Measurements from ENCODE around the gene KCTD15. TPM values are rescaled to one million over a fixed set of nuclear protein-coding genes. Genes with fewer than 3 reads are reported as not detected.

KCTD15 gene
- total RNA-seq, 1 donor from 2014 or later, result 53.2 TPM

DNA sequence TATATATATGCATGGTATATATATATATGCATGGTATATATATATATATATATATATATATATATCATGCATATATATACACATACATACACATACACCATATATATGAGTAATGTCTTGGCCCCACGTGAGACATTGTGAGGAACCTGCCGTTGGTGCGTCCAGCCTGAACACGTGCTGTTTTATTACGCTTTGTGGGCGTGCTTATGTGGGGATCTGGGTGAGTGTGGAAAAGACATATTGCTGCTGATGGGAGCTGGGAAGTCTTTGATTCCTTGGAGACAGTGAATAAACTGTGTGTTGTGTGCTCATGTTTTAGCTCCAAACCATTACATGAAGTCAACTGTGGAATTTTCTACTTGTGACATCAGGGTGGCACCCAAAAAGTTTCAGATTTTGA is 28.9 kb downstream of the KCTD15 start:
- Mint-ChIP-seq H3K27me3 (peaks cover 16% of the 10 kb centered on the region), H3K4me3 (no peak overlapping the region), H3K36me3 (no peaks in the 10 kb centered on the region), H3K9me3 (no peaks in the 10 kb centered on the region), H3K4me1 (ENCODE audit: unreplicated experiment) (no peaks in the 10 kb centered on the region), H3K27ac (no peak overlapping the region)
- TF ChIP-seq, protein P1, sequence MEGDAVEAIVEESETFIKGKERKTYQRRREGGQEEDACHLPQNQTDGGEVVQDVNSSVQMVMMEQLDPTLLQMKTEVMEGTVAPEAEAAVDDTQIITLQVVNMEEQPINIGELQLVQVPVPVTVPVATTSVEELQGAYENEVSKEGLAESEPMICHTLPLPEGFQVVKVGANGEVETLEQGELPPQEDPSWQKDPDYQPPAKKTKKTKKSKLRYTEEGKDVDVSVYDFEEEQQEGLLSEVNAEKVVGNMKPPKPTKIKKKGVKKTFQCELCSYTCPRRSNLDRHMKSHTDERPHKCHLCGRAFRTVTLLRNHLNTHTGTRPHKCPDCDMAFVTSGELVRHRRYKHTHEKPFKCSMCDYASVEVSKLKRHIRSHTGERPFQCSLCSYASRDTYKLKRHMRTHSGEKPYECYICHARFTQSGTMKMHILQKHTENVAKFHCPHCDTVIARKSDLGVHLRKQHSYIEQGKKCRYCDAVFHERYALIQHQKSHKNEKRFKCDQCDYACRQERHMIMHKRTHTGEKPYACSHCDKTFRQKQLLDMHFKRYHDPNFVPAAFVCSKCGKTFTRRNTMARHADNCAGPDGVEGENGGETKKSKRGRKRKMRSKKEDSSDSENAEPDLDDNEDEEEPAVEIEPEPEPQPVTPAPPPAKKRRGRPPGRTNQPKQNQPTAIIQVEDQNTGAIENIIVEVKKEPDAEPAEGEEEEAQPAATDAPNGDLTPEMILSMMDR (conservative IDR thresholded peaks at IDR 0.05), result no peak
- DNase-seq (ENCODE audit: extremely low spot score, unreplicated experiment), result no peak

DNA sequence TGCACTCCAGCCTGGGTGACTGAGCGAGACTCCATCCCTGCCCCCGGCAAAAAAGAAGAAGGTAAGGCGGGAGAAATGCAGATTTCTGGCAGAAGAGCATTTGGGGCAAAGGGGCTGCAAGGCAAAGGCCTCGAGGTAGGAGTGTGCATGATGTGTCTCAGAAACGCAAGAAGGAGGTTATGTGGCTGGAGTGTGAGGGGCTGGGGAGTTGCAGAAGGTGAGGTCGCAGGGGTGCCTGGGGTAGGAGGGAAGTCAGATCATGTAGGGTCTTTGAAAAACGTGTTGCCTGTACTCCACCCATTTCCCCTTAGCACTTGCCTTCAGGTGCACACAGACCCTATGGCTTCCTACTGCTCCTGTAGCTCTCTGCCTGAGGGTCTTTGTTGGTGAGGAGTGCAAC is 29.9 kb downstream of the KCTD15 start:
- no peaks in the 10 kb centered on the region for H3K36me3 Mint-ChIP-seq
- no peaks in the 10 kb centered on the region for H3K4me1 Mint-ChIP-seq (ENCODE audit: unreplicated experiment)
- peaks cover 16% of the 10 kb centered on the region for H3K27me3 Mint-ChIP-seq
- H3K27ac Mint-ChIP-seq, result no peak overlapping the region
- TF ChIP-seq, protein P1 (conservative IDR thresholded peaks at IDR 0.05), result no peak
- no peaks in the 10 kb centered on the region for H3K9me3 Mint-ChIP-seq
- no peak overlapping the region for H3K4me3 Mint-ChIP-seq
- peak; percentile 34 for DNase-seq (ENCODE audit: extremely low spot score, unreplicated experiment)

DNA sequence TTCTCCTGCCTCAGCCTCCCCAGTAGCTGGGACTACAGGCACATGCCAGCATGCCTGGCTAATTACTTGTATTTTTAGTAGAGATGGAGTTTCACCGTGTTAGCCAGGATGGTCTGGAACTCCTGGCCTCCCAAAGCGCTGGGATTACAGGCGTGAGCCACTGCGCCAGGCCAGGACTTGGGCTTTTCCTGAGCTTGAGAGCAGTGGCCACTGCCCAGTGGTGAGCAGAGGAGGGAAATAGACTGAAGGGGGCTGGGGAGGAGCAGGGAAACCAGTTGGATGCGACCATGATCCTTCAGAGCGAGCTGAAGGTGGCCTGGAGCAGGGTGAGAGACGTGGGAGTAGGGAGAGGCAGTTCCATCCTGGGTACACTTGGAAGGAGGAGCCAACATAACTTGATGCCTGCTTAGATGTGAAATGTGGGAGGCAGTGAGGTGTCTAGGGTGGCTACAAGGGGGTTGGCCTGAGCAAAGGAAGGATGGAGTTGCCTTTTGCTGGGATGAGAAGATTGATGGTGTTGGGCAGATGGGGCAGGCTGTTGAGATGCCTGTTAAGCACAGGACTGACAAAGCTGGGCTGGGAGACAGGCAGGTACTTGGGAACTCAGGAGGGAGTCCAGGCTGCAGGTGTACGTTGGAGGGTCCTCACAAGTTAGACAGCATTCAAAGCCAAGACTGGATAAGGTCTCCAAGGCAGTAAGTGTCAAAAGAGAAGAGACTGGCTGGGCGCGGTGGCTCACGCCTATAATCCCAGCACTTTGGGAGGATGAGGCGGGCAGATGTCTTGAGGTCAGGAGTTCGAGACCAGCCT is 31.8 kb downstream of the KCTD15 start:
- DNase-seq (ENCODE audit: extremely low spot score, unreplicated experiment), result peak; percentile 49
- H3K4me1 Mint-ChIP-seq (ENCODE audit: unreplicated experiment), result no peaks in the 10 kb centered on the region
- H3K4me3 Mint-ChIP-seq, result no peak overlapping the region
- no peaks in the 10 kb centered on the region for H3K9me3 Mint-ChIP-seq
- peaks cover 6% of the 10 kb centered on the region for H3K27me3 Mint-ChIP-seq
- TF ChIP-seq, protein P1 (conservative IDR thresholded peaks at IDR 0.05), result no peak
- no peaks in the 10 kb centered on the region for H3K36me3 Mint-ChIP-seq
- no peak overlapping the region for H3K27ac Mint-ChIP-seq

DNA sequence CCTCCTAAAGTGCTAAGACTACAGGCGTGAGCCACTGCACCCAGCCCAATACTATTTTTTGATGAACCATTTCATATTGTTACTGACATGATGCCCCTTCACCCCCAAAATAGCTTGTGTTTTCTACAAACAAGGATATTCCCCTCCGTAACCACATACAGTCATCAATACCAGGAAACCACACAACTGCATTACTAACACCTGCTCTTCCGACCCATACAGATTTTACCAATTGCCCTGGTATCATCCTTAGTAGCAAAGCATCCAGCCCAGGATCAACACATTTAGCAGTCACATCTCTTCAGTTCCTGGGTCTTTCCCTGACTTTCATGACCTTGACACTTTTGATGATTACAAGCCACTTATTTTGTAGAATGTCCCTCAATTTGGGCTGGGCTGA is 33.6 kb downstream of the KCTD15 start:
- peaks cover 6% of the 10 kb centered on the region for H3K27me3 Mint-ChIP-seq
- no peaks in the 10 kb centered on the region for H3K36me3 Mint-ChIP-seq
- no peaks in the 10 kb centered on the region for H3K4me1 Mint-ChIP-seq (ENCODE audit: unreplicated experiment)
- no peak overlapping the region for H3K4me3 Mint-ChIP-seq
- DNase-seq (ENCODE audit: extremely low spot score, unreplicated experiment), result no peak
- TF ChIP-seq, protein P1 (conservative IDR thresholded peaks at IDR 0.05), result no peak
- H3K9me3 Mint-ChIP-seq, result no peaks in the 10 kb centered on the region
- no peak overlapping the region for H3K27ac Mint-ChIP-seq

DNA sequence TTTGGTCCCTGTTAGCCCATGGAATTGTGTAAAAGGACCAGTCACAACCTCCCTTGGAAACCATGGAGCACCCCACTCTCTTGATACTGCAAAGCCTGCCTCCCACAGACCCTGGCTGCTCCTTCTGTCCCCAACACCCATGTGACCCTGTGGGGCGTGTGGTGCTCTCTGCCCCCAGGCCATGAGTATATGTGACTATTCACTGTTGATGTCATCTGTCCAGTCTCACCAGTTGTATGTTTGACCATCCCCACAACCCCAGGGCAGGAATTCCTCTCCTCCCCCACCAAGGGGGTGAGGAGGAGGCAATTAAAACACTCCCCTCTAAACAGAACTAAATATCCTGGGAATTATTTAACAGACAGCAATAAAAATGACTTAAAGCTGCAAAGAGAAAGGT is 35.2 kb downstream of the KCTD15 start:
- Mint-ChIP-seq H3K4me1 (ENCODE audit: unreplicated experiment) (no peaks in the 10 kb centered on the region), H3K27ac (no peak overlapping the region), H3K9me3 (no peaks in the 10 kb centered on the region), H3K36me3 (no peaks in the 10 kb centered on the region), H3K4me3 (no peak overlapping the region), H3K27me3 (peaks cover 10% of the 10 kb centered on the region)
- TF ChIP-seq, protein P1 (conservative IDR thresholded peaks at IDR 0.05), result no peak
- DNase-seq (ENCODE audit: extremely low spot score, unreplicated experiment), result peak; percentile 48

Measured in type B pancreatic cell (in vitro differentiated cells).